ENCODE results near the gene GALNT6.

GALNT6 gene

DNA sequence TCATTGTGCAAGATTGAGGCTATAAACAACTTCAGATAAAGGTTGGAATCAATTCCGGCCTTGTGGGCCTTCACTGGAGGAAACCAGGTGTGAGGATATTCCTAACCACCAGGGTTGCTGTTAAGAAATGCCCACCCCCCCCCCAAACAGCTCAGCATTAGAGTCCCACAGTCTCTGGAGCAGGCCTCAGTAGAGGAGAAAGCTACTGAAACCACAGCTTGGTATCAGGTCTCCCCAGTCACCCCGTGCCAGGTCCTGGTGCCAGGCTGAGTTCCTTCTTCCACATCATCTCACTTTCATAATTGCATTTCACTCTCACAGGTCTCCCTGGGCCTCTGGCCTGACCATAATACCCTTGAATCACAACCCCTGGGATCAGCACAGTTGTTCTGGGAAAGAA, 12.5 kb downstream of the GALNT6 start:
- no peak for DNase-seq

DNA sequence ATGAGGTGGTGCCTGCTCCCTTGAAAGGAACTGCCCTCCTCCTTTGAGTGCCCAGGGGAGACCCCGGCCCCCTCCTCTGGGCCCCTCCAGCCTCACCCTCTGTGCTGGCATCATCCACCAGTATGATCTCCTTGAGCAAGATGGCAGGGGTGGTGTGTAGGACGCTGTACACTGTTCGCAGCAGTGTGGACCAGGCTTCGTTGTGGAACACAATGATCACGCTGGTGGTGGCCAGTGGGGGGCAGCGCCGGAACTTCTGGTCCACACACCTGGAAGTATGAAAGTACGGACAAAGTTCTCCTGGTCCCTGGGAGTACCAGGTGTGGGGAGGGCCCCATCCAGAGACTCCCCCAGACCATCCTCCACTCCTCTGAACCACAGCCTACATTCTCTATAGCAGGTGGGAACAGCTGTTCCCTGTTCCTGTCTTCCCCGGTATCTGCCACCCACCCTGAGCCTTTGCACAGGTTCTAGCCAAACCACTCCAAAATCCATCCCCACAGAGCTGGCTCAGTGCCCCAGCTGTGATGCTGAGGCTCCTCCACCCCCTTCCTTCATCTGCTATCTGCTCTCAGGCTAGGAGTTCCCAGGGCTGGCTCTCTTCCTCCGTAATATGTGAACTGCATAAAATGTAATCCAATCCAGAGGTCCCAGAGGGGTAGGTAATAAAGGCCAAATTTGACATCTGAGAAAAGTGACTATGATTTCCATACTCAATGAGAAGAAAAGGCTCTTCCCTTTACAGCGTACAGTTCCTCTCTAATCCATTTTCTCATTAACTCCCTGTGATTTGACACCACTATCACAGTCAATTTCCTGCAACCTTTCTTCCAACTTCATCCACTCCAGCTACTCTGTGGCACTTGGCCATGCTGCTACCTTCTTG, 13.9 kb downstream of the GALNT6 start:
- DNase-seq: no peak

DNA sequence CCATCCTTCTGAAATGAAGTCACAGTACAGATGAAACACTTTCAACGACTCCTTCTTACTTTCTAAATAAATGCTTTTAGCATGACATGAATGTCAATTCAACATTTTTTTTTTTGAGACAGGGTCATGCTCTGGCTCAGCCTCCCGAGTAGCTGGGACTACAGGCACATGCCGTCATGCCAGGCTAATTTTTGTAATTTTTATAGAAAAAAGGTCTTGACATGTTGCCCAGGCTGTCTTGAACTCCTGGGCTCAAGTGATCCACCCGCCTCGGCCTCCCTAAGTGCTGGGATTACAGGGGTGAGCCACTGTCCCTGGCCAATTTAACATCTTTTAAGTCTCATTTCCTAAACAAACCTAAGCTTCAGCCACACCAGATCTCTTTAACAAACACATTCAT, 16.4 kb downstream of the GALNT6 start:
- DNase-seq: no peak

DNA sequence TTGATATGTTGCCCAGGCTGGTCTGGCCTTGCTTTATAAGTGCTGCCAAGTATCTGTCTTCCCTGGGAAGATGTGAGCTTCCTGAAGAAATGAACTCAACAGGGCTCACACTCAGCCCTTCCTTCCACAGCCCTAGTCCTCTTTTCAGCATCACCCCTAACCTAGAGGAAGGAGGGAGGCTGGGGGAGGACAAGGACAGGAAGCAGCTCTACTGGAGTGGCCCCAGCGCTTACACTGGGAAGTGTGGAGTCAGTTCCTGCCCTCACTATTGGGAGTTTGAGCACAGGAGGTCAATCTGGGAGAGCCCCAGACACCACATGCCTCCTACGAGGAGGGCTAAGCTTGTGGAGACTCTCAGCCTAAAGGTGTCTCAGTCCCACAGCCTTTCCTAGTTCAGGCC, 16.8 kb downstream of the GALNT6 start:
- DNase-seq: no peak

DNA sequence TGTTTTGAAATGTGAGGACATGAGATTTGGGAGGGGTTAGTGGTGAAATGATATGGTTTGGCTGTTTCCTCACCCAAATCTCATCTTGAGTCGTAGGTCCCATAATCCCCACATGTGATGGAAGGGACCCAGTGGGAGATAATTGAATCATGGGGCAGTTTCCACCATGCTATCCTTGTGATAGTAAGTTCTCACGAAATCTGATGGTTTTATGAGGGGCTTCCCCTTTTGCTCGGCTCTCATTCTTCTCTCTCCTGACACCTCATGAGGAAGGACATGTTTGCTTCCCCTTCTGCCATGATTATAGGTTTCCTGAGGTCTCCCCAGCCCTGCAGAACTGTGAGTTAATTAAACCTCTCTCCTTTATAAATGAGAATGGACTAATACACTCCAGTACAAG, 18.0 kb downstream of the GALNT6 start:
- DNase-seq: no peak

DNA sequence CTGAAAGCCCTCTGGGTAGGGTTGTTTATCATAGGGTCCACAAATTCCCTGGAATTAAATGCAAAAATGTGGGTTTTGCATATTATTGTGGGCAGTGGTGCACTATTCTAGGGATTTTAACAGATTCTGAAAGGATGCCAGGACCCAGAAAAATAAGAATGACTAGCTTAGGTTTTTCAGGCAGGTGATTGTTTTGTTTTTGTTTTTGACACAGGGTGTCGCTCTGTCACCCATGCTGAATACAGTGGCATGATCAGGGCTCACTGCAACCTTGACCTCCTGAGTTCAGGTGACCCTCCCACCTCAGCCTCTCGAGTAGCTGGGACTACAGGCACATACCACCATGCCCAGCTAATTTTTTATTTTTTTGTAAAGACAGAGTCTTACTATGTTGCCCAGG, 19.2 kb downstream of the GALNT6 start:
- no peak for DNase-seq

DNA sequence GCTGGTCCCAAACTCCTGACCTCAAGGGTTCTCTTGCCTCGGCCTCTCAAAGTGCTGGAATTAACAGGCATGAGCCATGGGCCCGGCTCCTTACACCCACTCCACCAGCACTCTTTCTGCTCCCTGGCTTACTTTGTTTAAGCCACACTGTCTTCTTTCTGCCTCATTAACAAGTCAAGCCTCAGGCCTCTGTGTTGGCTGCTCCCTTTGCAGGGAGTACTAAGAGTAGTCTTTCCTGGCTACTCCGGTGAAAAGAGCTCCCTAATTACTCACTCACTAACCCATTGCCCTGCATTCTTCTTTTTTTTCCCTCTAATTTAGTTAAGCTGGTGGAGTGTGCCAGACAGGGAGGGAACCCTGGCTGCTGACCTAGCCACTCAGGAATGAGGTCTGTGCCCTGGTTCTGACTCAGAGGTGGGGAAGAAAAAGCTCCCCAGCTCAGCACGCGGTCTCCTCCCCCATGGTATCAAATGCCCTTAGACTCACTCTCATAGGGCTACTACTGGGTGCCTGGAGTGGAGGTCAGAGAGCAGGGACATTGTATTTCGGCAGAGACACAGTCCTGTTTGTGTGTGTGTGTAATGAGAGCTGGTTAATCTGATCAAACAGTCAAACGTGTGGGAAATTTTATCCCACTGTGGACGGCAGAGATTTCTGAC, 19.8 kb downstream of the GALNT6 start:
- no peak for DNase-seq

DNA sequence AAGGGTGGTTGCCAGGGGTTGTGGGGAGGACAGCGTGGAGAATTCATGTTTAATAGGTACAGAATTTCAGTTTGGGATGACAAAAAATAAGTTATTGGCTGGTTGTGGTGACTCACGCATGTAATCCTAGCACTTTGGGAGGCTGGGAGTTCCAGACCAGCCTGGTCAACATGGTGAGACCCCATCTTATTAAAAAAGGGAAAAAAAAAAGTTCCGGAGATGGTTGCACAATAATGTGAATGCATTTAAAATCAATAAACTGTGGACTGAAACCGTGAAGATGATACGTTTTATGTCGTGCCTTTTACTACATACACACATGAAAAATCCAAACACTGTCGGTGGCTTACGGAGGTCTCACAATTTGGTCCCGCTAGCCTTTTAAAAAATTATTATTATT, 20.5 kb downstream of the GALNT6 start:
- DNase-seq: no peak

DNA sequence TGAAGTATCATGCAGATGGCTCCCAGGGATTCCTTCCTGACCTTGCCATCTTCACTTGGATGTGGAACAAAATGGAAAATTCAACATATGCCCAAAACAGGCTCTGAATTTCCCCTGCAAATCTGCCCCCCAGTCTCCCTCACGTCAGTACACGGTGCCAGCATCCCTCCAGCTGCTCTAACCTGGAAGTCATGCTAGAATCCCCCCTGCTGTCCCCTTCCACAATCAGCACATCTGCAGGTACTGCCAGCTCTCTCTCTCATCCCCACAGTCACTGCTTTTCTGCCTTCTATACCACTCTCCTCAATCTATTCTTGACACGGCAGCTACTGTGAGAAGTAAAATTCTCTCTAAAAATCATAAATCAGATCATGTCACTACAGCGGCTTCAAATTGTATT, 21.6 kb downstream of the GALNT6 start:
- no peak for DNase-seq

DNA sequence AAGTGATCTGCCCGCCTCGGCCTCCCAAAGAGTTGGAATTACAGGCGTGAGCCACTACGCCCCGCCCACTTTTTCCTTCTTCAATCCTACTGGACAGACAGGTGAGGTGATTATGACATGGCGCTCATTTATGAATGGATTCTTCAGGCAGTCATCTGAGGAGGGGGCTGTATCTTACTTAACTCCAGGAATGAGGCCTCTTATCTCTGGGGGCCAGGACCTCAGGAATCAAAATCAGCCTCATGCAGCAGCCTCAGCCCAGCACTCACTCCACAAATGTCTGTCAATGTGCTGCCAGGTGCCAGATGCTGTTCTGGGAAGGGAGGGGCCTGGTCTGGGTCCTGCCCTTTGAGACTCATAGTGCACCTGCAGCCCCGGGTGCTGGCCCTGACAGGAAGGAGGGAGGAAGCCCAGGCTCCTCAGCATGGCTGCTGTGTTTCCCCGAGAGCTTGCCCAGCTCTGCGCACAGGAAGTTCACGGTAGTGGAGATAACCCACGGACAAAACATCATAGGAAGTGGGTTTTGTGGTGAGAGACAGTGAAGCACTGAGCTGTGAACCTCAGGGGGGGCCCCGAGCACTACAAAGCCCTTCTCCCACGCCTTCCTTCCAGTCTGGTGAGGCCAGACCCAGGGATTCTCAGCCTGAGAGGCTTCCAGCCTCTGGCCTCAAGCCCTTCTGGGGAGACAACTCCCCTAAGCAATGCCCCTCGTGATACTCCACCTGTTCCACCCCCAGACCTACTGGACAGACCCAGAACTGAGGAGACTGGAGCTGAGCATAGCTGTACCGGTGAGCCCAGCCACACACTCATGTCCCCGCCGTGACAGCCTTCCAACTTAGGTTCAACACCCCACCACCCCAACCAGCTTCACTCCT, 22.3 kb downstream of the GALNT6 start:
- DNase-seq: peak; percentile 87

DNA sequence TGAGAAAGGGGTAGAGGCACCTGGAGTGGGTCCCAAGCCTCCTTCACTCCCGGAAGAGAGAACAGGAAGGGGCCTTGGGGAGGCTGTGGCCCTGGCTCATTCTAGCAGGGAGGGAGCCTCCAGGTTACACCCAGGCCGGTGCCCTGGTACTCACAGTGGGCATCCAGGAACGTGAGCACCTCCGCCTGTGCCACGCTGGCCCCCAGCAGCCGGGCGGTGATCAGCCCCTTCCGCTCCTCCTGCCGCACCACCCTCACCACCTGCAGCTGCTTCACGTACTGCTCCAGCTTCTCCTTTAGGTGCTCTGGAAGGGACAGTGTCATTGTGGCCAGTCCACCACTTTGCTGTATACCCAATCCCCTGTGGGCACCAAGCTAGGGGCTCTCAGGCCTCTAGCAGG, 25.9 kb downstream of the GALNT6 start:
- no peak for DNase-seq

DNA sequence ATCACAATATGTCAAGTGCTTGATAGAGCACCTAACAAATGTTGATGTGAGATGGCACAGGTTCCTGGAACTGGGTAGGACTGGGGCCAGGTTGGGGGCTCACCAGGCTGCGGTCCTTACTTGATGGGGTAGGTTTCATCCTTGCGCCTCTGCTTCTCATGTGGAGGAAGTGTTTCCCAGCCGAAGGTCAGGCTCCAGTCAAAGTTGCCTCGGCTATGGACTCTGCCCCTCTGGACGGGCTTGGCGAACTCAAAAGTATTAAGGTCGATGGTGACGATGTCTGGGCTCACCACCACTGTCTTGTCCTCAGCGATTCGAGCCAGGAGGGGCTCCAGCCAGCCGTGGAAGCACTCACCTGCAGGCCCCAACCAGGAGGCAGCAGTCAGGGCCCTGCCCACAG, 27.2 kb downstream of the GALNT6 start:
- DNase-seq: no peak

DNA sequence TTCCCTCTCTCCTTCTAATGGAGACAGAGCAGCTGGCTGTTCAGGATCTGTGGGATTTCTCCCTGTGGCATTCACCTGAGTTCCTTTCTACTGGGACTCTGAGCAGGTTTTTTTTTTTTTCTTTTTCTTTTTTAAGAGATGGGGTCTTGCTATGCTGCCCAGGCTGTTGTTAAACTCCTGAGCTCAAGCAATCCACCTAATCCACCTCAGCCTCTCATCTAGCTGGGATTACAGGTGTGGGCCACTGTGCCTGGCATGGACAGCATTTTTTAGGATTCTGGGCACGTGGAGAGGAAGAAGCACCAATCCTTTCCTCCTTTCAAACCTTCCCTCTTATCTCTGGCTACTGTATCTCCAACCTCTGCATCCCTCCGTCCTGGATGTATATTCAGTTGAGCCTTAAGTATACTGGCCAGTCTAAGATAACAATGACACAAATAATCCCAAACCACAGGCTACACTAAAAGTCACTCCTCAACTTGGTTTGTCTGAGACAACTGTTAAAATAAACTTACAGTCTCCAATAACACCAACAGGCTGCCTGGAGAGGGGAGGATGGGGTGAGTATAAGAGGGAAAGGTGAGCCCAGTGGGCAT, 28.4 kb downstream of the GALNT6 start:
- DNase-seq: no peak

DNA sequence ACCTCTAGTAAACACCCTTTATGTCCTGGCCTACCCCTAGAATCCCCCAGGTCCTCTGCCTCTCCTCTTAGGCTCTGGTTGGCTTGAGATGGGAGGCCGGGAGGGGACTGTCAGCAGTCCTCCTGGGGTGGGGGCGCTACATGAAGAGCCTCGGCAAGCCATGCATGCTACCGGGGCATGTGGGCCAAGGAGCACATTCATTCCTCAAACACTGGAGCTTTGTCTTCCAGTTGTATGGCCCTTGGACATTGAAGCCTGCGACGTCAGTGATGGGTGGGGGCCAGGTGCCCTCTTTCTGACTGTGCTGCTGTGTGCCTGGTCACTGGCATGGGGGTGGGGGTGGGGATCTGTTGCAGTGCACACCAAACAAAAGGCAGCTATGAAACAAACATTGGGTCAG, 28.9 kb downstream of the GALNT6 start:
- no peak for DNase-seq

DNA sequence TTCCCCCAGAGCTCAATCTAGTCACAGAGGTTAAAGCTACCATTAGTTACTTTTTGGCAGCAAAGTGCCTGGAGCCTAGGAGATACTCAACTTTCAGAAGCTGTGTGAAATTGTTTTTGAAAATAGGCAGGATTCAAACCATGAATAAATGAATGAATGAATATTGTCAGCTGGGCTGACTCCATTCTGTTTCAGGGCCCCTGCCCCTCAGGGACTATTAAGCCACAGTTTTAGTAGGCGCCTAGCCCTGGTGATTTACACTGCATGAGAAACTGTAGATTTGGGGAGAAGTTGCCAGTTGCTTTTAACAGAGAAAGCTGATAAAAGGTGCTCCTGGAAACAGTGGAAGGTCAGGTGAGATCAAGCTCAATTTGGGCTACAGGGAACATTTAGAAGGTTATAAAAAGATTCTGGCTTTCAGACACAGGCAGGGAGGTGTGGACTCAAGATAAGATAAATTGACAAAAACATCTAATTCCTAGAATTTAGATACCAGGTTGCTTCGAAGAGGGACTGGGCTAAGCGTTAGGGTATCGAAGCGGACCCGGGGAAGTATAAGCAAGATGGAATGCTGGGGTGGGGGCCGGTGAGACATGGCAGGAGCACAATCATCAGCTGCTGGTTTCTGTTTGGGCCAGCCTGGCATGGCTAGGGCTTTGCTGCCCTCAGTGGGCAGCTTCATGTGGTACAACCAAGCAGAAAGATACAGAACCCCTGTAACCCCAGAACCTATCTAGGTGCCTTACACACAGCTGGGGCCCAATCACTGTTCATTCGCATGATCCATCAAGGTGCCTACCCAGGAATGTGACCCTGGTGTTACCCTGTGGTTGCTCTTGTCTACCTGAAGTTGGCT, 29.8 kb downstream of the GALNT6 start:
- no peak for DNase-seq

DNA sequence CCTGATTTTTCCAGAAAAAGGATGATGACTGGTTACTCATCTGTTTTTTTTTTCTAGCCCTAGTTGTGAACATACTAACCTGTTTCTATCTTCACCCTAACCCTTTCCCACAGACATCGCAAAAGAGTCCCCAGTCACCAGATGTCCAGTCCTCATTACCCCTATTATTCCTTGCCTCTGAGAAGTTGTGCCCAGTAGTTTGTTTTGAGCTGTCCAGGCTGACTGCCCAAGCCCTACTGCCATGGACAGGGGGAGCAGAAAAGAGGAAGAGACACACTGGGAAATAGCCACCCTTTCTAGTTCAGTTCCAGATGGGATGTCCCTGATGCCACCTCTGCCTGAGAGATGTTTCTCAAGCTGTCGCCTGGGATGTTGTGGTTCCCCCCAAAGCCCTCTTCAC, 30.9 kb downstream of the GALNT6 start:
- DNase-seq: no peak

DNA sequence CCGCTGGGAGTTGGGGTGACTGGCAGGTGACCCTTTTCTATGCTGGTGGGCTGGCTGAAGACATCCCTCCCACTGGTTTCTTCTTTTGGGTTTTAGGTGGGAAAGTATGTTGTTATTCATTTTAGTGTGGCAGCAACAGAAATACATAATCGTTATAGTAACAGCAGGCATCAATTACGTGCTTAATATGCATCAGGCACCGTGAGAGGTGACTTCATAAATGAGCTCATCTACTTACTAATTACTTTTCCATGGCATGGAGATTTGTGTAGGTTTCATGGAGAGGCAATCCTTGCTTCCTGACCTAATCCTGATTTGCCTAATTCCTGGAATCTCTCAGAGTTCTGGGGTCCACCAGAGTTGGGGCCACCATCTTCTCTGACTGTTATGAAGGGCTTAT, 31.4 kb downstream of the GALNT6 start:
- DNase-seq: no peak

DNA sequence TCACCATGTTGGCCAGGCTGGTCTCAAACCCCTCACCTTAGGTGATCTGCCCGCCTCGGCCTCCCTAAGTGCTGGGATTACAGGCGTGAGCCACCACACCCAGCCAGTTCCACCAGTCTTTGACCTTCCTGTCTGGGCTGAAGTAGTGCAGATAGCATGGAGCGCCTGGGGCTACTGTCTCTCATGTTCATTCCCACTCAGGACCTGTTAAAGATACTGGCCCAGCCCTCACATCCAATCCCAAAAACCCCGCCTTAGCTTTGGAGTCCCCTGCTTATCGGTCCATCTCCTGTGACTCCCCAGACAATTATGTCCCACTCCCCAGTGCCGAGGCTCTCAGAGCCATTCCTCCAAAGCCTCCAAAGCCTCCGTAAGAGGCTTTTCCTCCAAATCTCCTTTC, 32.7 kb downstream of the GALNT6 start:
- no peak for DNase-seq

DNA sequence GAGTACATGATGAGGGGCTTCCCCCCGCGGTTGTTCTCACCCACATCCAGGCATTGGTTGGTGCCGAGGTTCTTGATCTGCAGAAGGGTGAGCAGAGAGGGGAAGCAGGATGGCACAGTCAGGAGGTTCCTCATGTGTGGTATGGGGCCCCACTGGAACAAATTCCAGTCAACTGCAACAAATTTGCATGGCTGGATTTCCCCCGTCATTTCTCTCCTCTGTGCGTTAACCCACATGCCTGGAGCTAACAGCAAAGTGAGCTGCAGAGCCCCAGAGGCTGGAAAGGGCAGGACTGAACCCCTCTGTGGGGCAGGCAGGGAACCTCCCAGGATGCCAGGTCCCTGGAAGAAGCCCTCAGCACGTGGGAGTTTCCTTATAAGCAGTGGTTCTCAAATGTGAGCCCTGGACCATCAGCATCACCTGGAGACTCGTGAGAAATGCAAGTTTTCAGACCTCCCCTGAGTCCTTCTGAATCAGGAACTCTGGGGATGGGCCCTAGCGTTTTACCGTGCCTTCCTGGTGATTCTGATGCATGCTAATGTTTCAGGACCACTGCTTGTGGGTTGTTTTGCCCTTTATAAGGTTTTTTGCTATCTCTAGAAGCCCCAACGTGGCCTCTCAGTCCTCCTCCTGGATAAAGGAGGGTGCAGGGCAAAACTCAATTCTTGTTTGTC, 33.7 kb downstream of the GALNT6 start:
- peak; percentile 46 for DNase-seq

DNA sequence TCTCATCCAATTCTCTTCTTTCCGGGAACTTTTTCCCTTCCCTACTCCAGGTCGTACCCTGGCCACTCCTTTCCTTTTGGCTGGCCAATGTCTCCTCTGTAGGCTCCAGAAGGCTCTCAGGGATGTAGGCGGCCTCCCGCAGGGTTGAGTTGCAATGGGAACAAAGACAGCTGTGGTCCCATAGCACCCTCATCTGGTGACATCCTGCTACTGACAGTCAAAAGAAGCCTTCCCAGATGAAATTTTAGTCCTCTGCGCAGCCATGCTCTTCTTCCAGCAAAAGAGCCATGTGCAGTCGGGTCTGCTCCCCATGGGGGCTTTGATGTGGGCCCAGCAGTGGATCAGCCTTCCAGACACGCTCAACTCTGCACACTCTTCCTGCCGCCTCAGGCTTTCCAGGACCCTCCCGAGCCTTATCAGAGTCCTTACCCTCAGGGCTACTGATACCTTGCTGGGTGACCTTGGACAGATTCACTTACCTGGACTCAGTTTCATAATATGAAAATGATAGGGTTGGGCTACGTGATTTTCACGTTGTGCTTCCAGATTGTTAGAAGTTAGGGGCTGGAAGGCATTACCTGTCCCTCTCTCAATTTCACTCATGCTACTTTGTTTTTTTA, 39.2 kb downstream of the GALNT6 start:
- peak; percentile 48 for DNase-seq

DNA sequence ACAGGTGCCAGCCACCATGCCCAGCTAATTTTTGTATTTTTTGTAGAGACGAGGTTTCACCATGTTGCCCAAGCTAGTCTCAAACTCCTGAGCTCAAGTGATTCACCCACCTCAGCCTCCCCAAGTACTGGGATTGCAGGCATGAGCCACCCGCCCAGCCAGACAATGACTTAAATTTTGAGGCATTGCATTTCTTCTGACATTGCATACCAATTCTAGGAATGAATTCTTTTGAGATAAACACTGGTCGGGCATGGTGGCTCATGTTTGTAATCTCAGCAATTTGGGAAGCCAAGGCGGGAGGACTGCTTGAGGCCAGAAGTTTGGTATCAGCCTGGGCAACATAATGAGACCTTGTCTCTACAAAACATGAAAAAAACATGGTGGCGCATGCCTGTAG, 42.2 kb downstream of the GALNT6 start:
- no peak for DNase-seq

All from stimulated activated CD4-positive, alpha-beta T cell treated with anti-CD3 and anti-CD28 coated beads, Interleukin-15, amount 100 ng/mL, for 24 hours (primary cell).